SK-N-MC (cell line): ENCODE results near the gene SHMT1.
A peak's percentile ranks its signal among the peaks of the same experiment; 100 is the strongest.
"Not testable (repeated sequence)": the region's sequence is repeated elsewhere in the genome, so short reads cannot be mapped to it uniquely, and the experiment has no call there.

Source experiments
- DNase-seq: peaks from one replicate; pipeline ENCODE4 v3.0.0-alpha.2; 2011; ENCODE audit warnings: low read depth, low spot score
- H3K27ac ChIP-seq: fragments of 200-600 bp; sonication (generic); 2 replicates; pipeline ENCODE4 v1.5.1; 2016; ENCODE audit warnings: mixed run types
- H3K36me3 ChIP-seq: fragments of 200-600 bp; sonication (generic); 2 replicates; pipeline ENCODE4 v1.6.1; 2017; ENCODE audit warnings: antibody characterized with exemption, low read length, mixed read lengths; ENCODE audit not compliant: insufficient read depth
- H3K4me3 ChIP-seq: fragments of 200-600 bp; sonication (generic); 2 replicates; pipeline ENCODE4 v1.5.1; 2016
- H3K9ac ChIP-seq: fragments of 200-600 bp; sonication (generic); 2 replicates; pipeline ENCODE4 v1.8.0; 2017; ENCODE audit warnings: mixed run types, mixed read lengths; ENCODE audit not compliant: insufficient read length
- H3K9me3 ChIP-seq: fragments of 200-600 bp; sonication (generic); 2 replicates; pipeline ENCODE4 v1.6.1; 2017; ENCODE audit warnings: low read depth, mild to moderate bottlenecking, antibody characterized with exemption, low read length, moderate library complexity, mixed read lengths
- FOXP2 ChIP-seq: optimal IDR thresholded peaks from 2 replicates; pipeline ENCODE3; 2011; ENCODE audit warnings: mild to moderate bottlenecking, moderate library complexity; ENCODE audit not compliant: insufficient read depth; ENCODE audit errors: extremely low read length, control extremely low read depth
- POLR2AphosphoS5 ChIP-seq: IDR thresholded peaks from 2 replicates; pipeline ENCODE4 v1.6.1; 2012; ENCODE audit warnings: mild to moderate bottlenecking, low read depth, low read length, borderline replicate concordance

SHMT1 gene

GRCh38 chr17:18363101-18364049 lies at the start of gene SHMT1:
TSS of gene SHMT1 (minus strand) at chr17:18363550. CDS start at chr17:18355981, 7,569 bp downstream.
- peak within 1 kb of the TSS; percentile 82 for H3K9ac ChIP-seq
- peak; percentile 70; the same call in 1 of the 2 replicates for TF ChIP-seq POLR2AphosphoS5
- TF ChIP-seq FOXP2: no peak
- no peak for DNase-seq
- no peaks in the 10 kb centered on the region for H3K9me3 ChIP-seq
- no peaks in the 10 kb centered on the region; the same call in 1 of the 2 replicates for H3K36me3 ChIP-seq
- H3K4me3 ChIP-seq: peak within 1 kb of the TSS; percentile 93
- no peak within 1 kb of the TSS for H3K27ac ChIP-seq

- H3K27ac ChIP-seq: peak overlapping the region; percentile 94
- peak overlapping the region; percentile 76 for H3K9ac ChIP-seq
- H3K36me3 ChIP-seq, H3K9me3 ChIP-seq, DNase-seq: not testable (repeated sequence)
- peak overlapping the region; percentile 79 for H3K4me3 ChIP-seq
These were observed 48.7 kb upstream of the SHMT1 start for GRCh38 chr17:18412001-18412538.

GRCh38 chr17:18411377-18411864 lies 48.1 kb upstream of the SHMT1 start:
- H3K4me3 ChIP-seq: peak overlapping the region; percentile 79
- DNase-seq, H3K36me3 ChIP-seq, H3K9me3 ChIP-seq: not testable (repeated sequence)
- peak overlapping the region; percentile 94 for H3K27ac ChIP-seq
- peak overlapping the region; percentile 76 for H3K9ac ChIP-seq

- H3K36me3 ChIP-seq, H3K9me3 ChIP-seq, DNase-seq, H3K27ac ChIP-seq, H3K9ac ChIP-seq: not testable (repeated sequence)
- H3K4me3 ChIP-seq: peak overlapping the region; percentile 75
These were observed 47.4 kb upstream of the SHMT1 start for GRCh38 chr17:18410736-18411135.

GRCh38 chr17:18409321-18409720 lies 46.0 kb upstream of the SHMT1 start:
- H3K36me3 ChIP-seq, H3K9me3 ChIP-seq, H3K27ac ChIP-seq, H3K4me3 ChIP-seq, H3K9ac ChIP-seq, DNase-seq: not testable (repeated sequence)

- not testable (repeated sequence) for H3K27ac ChIP-seq, H3K4me3 ChIP-seq, H3K9ac ChIP-seq, DNase-seq, H3K9me3 ChIP-seq, H3K36me3 ChIP-seq
These were observed 45.6 kb upstream of the SHMT1 start for GRCh38 chr17:18408906-18409305.

GRCh38 chr17:18403604-18404003 lies 40.3 kb upstream of the SHMT1 start:
- DNase-seq, H3K27ac ChIP-seq, H3K36me3 ChIP-seq, H3K9ac ChIP-seq, H3K9me3 ChIP-seq, H3K4me3 ChIP-seq: not testable (repeated sequence)

- H3K36me3 ChIP-seq, DNase-seq, H3K9ac ChIP-seq, H3K27ac ChIP-seq, H3K4me3 ChIP-seq, H3K9me3 ChIP-seq: not testable (repeated sequence)
These were observed 39.8 kb upstream of the SHMT1 start for GRCh38 chr17:18403166-18403565.

GRCh38 chr17:18401872-18402590 lies 38.7 kb upstream of the SHMT1 start:
- H3K9me3 ChIP-seq, DNase-seq, H3K4me3 ChIP-seq, H3K27ac ChIP-seq, H3K9ac ChIP-seq, H3K36me3 ChIP-seq: not testable (repeated sequence)

- H3K36me3 ChIP-seq, H3K27ac ChIP-seq, DNase-seq, H3K4me3 ChIP-seq, H3K9ac ChIP-seq, H3K9me3 ChIP-seq: not testable (repeated sequence)
These were observed 25.4 kb upstream of the SHMT1 start for GRCh38 chr17:18388728-18389127.

- not testable (repeated sequence) for H3K9ac ChIP-seq, H3K9me3 ChIP-seq, H3K27ac ChIP-seq, H3K36me3 ChIP-seq, DNase-seq, H3K4me3 ChIP-seq
These were observed 24.9 kb upstream of the SHMT1 start for GRCh38 chr17:18388266-18388665.

- not testable (repeated sequence) for H3K4me3 ChIP-seq, H3K36me3 ChIP-seq, DNase-seq, H3K27ac ChIP-seq, H3K9me3 ChIP-seq, H3K9ac ChIP-seq
These were observed 24.2 kb upstream of the SHMT1 start for GRCh38 chr17:18387583-18387982.

GRCh38 chr17:18384271-18384670 lies 20.9 kb upstream of the SHMT1 start:
- H3K4me3 ChIP-seq, H3K9me3 ChIP-seq, DNase-seq, H3K36me3 ChIP-seq, H3K27ac ChIP-seq, H3K9ac ChIP-seq: not testable (repeated sequence)

GRCh38 chr17:18383079-18383481 lies 19.7 kb upstream of the SHMT1 start:
- not testable (repeated sequence) for H3K36me3 ChIP-seq, H3K27ac ChIP-seq, H3K9ac ChIP-seq, H3K9me3 ChIP-seq, H3K4me3 ChIP-seq, DNase-seq
